SK-N-SH treated with all-trans-retinoic acid at 6 μM for 48 hours (cell line): ENCODE measurements around the gene GNAQ.

ENCODE experiments used
- ATAC-seq: fragments of 200-7000 bp; cut with Tn5 transposase; 3 replicates; pipeline ENCODE4 v1.9.1; 2020; ENCODE audit warnings: mild to moderate bottlenecking, moderate library complexity
- BACH2 ChIP-seq: fragments of 250-450 bp; sonication (Bioruptor Pico); IDR thresholded peaks from 2 replicates; pipeline ENCODE4 v1.9.0; 2021; ENCODE audit warnings: mild to moderate bottlenecking, borderline replicate concordance
- CSDC2 ChIP-seq: fragments of 250-450 bp; sonication (Bioruptor Pico); IDR thresholded peaks from 2 replicates; pipeline ENCODE4 v1.5.0; 2020; ENCODE audit warnings: mild to moderate bottlenecking, moderate library complexity
- CSRNP3 ChIP-seq: fragments of 250-450 bp; sonication (Bioruptor Pico); IDR thresholded peaks from 2 replicates; pipeline ENCODE4 v1.5.1; 2021; ENCODE audit warnings: mild to moderate bottlenecking, moderate library complexity
- ESRRG ChIP-seq: fragments of 250-450 bp; sonication (Bioruptor Pico); IDR thresholded peaks from 2 replicates; pipeline ENCODE4 v1.6.1; 2021; ENCODE audit warnings: mild to moderate bottlenecking
- GLIS3 ChIP-seq: fragments of 250-450 bp; sonication (Bioruptor Pico); IDR thresholded peaks from 2 replicates; pipeline ENCODE4 v1.5.0; 2020; ENCODE audit warnings: mild to moderate bottlenecking, moderate library complexity
- ISL1 ChIP-seq: fragments of 250-450 bp; sonication (Bioruptor Pico); IDR thresholded peaks from 2 replicates; pipeline ENCODE4 v2.1.2; 2022; ENCODE audit warnings: mild to moderate bottlenecking, moderate library complexity
- OSR1 ChIP-seq: fragments of 250-450 bp; sonication (Bioruptor Pico); IDR thresholded peaks from 2 replicates; pipeline ENCODE4 v1.8.0; 2022; ENCODE audit warnings: moderate library complexity, mild to moderate bottlenecking, inconsistent platforms
- PATZ1 ChIP-seq: fragments of 250-450 bp; sonication (Bioruptor Pico); IDR thresholded peaks from 2 replicates; pipeline ENCODE4 v1.8.0; 2020; ENCODE audit warnings: mild to moderate bottlenecking, moderate library complexity, borderline replicate concordance
- PPARA ChIP-seq: fragments of 250-450 bp; sonication (Bioruptor Pico); IDR thresholded peaks from 2 replicates; pipeline ENCODE4 v1.5.0; 2020; ENCODE audit warnings: mild to moderate bottlenecking, borderline replicate concordance
- RARB ChIP-seq: fragments of 250-450 bp; sonication (Bioruptor Pico); IDR thresholded peaks from 2 replicates; pipeline ENCODE4 v1.8.0; 2021; ENCODE audit warnings: mild to moderate bottlenecking, moderate library complexity
- TOX ChIP-seq: fragments of 250-450 bp; sonication (Bioruptor Pico); IDR thresholded peaks from 2 replicates; pipeline ENCODE4 v1.8.0; 2021; ENCODE audit warnings: mild to moderate bottlenecking, moderate library complexity, borderline replicate concordance
- ZC3H10 ChIP-seq: fragments of 250-450 bp; sonication (Bioruptor Pico); IDR thresholded peaks from 2 replicates; pipeline ENCODE4 v1.5.1; 2021; ENCODE audit warnings: mild to moderate bottlenecking, moderate library complexity
- ZFP3 ChIP-seq: fragments of 250-450 bp; sonication (Bioruptor Pico); IDR thresholded peaks from 2 replicates; pipeline ENCODE4 v1.5.0; 2020; ENCODE audit warnings: mild to moderate bottlenecking, moderate library complexity
- ZNF70 ChIP-seq: fragments of 450-650 bp; formaldehyde crosslinking; IDR thresholded peaks from 2 replicates; pipeline ENCODE4 v1.5.0; 2020; ENCODE audit warnings: mild to moderate bottlenecking, moderate library complexity
- ZNF8 ChIP-seq: fragments of 450-650 bp; formaldehyde crosslinking; IDR thresholded peaks from 2 replicates; pipeline ENCODE4 v1.5.0; 2020; ENCODE audit warnings: mild to moderate bottlenecking, moderate library complexity
- TF ChIP-seq, protein P1 (sequence below): fragments of 250-450 bp; sonication (Bioruptor Pico); IDR thresholded peaks from 2 replicates; pipeline ENCODE4 v1.5.1; 2020; ENCODE audit warnings: low read depth, mild to moderate bottlenecking, moderate library complexity

GNAQ gene

DNA sequence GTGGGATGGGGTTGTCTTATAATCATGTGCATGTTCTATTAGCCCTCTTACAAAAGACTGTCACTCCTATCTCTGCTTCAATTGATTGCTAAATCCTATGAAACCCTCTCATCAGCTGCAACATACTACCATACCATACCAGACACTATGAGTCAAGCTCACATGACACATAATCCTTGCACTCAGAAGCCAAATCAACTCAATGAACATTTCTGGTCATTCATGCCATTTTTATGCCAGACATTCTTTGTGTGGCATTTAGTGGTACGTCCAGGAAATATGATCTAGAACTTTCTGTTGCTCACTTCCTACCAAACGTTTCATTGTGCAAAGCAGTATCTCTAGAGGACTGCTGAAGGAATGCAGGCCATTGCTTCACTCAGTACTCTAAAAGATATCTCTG lies 224.3 kb downstream of the GNAQ start:
- TF ChIP-seq, protein P1, sequence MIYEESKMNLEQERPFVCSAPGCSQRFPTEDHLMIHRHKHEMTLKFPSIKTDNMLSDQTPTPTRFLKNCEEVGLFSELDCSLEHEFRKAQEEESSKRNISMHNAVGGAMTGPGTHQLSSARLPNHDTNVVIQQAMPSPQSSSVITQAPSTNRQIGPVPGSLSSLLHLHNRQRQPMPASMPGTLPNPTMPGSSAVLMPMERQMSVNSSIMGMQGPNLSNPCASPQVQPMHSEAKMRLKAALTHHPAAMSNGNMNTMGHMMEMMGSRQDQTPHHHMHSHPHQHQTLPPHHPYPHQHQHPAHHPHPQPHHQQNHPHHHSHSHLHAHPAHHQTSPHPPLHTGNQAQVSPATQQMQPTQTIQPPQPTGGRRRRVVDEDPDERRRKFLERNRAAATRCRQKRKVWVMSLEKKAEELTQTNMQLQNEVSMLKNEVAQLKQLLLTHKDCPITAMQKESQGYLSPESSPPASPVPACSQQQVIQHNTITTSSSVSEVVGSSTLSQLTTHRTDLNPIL: no peak
- TF ChIP-seq RARB (CRISPR knock-in tag) (no peak), ZFP3 (CRISPR knock-in tag) (no peak), ZNF8 (peak; percentile 95), OSR1 (no peak), ISL1 (peak; percentile 32; the same call in 1 of the 2 replicates)
- ATAC-seq: peak; percentile 64

- ATAC-seq: no peak
- no peak for TF ChIP-seq PATZ1 (CRISPR knock-in tag)
- TF ChIP-seq, all 23 proteins: peak for 0
Measured at GRCh38 chr9:77806741-77807140, 224.9 kb downstream of the GNAQ start.

DNA sequence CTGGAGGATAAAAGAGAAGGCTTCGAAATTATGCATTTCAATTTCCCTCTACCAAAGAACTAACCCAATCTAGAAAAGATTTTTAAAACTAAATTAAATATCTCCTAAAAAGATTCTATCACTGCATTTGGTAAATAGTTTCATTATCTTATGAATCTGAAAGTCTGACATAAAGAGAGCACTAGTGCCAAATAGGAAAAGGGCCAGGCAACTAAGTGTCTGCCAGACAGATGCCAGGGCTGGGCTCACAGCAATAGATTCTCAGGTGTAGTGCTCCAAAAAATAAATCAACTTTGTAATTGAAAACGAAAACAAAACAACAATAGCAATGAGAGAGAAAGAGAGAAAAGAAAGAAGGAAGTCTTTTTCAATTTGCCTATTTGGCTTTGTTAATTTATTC lies 225.8 kb downstream of the GNAQ start:
- 0 out of 3 replicates have a peak, but pooled peaks have one; percentile 8 for ATAC-seq
- TF ChIP-seq ISL1 (peak; percentile 65), ZNF70 (no peak)

DNA sequence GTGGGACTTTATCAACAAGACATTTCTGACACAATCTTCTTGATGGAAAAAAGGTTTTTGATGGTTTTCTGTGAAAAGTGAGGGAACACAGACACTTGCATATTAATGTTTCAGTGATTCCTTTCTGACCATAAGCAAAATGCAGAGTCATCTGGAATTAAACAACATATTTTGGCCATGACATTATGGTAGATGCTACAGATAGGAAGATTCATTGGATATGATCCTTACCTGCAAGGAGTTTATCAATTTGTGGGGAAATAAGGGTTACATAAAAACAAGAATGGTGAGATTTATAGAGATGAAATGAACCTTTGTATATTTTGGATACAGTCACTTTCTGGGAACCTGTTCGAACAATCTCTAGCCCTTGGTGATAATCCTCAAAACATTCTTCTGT lies 228.2 kb downstream of the GNAQ start:
- TF ChIP-seq PPARA (CRISPR knock-in tag) (no peak), TOX (CRISPR knock-in tag) (no peak), OSR1 (no peak), ZFP3 (CRISPR knock-in tag) (no peak), BACH2 (CRISPR knock-in tag) (no peak), GLIS3 (CRISPR knock-in tag) (no peak)
- ATAC-seq: no peak

DNA sequence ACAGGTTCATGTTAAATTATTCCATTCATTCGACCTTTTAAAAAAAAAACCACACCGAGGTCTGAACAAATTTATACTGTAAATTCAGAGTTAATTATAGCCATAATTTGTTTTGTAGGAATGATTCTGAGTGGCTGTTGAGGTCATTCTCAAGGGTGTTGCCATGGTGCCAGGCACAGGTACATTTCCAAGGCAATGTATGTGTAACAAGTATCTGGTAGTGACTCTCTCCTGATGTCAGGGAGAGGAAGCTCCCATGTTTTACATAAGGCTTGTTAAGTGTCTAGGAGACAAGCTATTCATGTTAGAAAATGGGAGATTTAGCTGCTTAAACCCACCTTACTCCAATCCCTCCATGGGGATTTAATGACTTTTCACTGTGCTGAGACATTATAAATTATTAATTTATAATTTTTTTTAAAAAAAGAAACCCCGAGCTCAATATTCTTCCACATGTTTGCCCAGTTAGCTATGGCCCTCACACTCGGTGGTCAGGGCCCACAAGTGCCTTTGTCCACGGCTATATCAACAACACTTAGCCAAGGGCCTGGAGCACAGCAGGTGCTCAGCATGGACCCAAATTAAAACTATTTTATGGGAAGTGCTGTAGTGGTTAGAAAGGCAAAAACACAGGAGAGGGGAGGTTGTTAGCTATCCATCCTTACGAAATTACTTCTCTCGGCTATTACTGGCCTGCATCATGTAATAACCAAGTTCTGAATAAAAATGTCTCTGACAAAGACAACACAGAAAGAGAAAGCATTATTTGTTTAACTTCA lies 228.9 kb downstream of the GNAQ start:
- no peak for ATAC-seq
- TF ChIP-seq CSRNP3 (CRISPR knock-in tag) (no peak), ZNF70 (no peak), ZFP3 (CRISPR knock-in tag) (no peak), RARB (CRISPR knock-in tag) (no peak), BACH2 (CRISPR knock-in tag) (no peak), ISL1 (no peak), TOX (CRISPR knock-in tag) (no peak), PPARA (CRISPR knock-in tag) (no peak), GLIS3 (CRISPR knock-in tag) (no peak), ZC3H10 (CRISPR knock-in tag) (no peak), ESRRG (CRISPR knock-in tag) (no peak), CSDC2 (CRISPR knock-in tag) (no peak), PATZ1 (CRISPR knock-in tag) (no peak), OSR1 (no peak)
- TF ChIP-seq, protein P1: no peak
